Inferior parietal cortex (tissue), 1 donor: ENCODE measurements around the gene PAX1.

Source experiments
- DNase-seq: peaks from one replicate; pipeline ENCODE4 v3.0.0-alpha.2; 2016; ENCODE audit errors: extremely low spot score

PAX1 gene

DNA sequence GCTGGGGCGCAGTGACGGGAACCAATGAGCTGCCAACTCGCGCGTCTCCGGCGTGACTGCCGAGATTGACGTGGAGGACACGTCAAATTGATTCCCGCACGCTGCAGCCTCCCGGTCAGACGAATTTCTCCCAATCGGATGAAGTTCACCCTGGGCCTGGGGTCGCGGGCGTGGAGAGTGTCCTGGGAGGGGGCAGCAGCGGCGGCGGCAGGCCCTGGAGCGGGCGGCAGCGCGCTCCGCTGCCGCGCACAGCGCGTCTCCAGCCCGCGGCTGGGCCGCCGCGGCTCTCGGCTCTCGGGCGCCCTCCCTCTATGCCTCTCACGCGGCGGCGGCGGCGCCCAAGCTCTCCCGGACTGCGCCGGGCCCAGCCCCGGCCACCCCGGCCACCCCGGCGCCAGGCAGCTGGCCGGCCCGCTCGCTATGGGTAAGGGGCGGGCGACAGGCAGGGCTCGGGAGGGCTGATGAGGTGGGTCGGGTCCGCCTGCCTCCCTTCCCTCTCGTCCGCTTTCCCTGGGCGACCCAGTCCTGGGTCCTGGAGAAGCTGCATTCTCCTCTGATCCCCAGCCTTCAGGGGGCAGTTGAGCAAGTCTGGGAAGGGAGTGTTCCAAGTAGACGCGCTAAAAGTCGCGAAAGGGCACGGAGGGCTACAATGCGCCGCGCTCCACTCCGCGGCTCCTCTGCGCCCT is at the start of gene PAX1:
PAX1 (plus strand) TSS at position 90 of the 686 bp plus-strand sequence; CDS start at position 139, 49 bp downstream.
- no peak for DNase-seq

DNA sequence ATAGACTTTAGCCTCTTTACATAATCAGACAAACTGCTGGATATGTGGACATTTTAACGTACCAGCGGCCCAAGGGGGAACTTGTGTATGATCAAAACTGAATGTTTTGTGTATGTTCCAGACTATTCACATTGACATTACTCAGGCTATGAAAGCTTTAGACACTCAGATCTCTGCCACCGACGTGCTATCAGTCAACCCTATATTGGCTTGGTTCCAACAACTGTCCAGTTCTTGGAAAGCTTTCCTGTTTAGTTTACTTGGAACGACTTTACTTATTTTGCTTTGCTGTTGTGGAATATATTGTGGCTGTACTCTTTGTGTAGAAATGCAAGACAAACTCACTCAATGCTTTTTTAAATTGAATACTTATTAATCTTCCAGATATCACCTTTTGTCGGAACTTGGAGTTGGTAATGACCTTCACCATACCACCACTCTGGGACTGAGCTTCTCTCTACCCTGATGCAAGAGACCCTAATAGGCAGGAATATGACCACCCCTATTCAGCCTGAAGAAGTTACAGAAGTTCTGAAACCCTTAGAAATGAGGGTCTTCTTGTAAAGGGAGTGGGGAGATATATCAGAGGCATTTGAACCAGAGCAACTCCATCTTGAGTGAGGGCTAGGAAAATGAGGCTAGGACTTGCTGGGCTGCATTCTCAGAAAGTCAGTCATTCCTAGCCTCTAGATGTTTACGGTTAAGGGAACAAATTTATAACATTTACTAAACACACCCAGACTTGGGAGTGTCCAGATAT is 49.0 kb upstream of the PAX1 start:
- no peak for DNase-seq

GRCh38 chr20:21661488-21662055 is 43.9 kb upstream of the PAX1 start:
- DNase-seq: no peak

- no peak for DNase-seq
Measured at GRCh38 chr20:21663465-21663864, 42.0 kb upstream of the PAX1 start.

DNA sequence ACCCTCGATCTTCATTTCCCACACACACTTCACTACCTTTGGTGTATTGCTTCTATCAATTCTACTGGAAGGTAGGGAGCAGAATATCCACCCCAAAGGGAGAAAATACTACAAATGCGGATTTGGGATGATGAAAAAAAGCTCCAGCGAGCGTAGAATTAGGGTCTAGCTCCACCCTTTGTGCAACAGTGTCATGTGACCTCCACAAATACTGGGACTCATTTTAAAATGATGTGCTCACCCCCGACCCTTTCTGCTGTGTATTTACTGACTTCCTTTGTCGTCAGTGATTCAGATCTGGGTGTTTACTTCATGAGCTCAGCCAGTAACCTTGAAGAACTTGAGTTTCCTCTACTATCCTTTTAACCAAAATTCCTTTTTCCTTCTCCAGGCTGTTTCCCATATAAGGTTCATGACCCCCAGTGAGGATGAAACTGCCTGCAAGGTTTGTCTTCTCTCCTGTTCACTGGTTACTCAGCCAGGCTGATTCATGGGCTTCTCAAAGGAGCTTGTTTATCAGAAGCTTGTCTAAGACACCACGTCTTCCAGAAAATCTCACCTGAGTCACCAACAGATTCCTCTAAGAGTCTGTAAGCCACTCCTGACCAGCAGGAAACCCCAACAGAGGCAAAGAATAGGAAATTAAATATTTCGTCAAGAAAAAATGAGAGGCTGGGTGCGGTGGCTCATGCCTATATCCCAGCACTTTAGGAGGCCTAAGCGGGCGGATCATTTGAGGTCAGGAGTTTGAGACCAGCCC is 39.6 kb upstream of the PAX1 start:
- DNase-seq: no peak

DNA sequence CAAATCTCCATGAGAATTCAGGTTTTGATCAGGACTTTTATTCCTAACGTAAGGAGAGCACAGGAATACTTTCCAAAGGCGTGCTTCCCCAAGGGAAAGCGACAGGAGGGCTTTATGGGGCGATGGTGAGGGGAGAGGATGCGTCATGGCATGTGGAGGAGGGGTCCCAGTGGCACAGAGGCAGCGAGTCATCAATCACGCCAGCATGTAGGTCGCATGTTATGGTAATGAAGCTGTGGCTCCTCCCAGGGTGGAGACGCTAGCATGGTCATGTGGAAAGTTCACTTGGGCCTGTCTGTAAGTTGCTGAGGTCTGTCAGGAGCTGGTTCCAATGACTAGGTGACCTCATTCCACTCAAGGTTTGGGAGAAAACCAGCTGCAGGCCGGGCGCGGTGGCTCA is 35.3 kb upstream of the PAX1 start:
- no peak for DNase-seq

DNA sequence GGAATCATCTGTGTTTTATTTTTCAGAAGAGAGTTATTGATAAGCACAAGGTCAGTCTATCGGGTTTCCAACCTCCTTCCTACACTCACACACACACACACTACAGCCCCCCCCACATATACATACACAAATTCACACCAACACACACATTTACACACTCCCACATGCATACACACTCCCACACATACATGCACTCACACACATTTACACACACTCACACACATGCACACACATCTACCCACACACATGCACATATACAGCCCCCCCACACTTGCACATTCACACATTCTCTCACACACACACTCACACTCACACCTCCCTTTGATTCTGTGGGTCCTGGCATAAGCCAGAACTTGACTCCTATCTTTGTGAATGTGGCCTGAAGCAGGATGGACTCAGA is 34.5 kb upstream of the PAX1 start:
- DNase-seq: no peak

DNA sequence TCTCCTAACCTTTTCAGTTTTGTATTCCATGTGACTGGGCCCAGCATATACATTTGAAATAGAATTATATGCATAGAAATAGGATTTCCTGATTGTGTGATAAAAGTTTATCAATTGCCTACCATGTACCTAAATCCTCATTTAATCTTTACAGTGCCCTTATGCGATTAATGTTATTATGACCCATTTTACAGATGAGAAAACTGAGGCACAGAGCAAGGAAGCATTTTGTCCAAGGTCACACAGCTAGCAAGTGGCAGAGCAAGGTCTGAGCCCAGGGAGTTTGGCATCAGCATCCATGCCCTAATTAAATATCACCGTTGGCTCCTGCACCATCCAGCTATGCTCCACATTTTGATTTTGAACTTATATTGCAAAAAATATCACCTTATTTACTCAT is 28.2 kb upstream of the PAX1 start:
- DNase-seq: no peak

GRCh38 chr20:21677781-21678180 is 27.7 kb upstream of the PAX1 start:
- DNase-seq: no peak

- DNase-seq: no peak
Measured at GRCh38 chr20:21681234-21681921, 24.1 kb upstream of the PAX1 start.

DNA sequence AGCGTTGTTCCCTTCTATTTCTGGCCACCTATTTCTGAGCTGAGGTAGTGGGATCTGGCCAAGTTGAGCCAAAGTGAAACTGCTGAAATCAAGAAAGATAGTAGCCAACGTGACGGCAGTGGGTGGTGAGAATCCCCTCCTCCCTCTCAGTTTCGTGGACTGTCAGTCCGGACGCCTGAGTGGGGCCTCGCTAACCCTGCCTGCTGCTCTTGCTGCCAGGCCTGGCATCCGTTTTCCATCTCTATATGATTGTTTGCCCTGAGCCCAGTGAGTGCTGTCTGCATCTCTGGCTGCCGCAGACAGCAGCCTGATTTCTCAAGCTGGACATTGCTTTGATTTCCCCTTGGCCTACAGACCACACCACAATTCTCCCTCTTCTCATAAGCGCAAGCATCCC is 23.5 kb upstream of the PAX1 start:
- DNase-seq: no peak

DNA sequence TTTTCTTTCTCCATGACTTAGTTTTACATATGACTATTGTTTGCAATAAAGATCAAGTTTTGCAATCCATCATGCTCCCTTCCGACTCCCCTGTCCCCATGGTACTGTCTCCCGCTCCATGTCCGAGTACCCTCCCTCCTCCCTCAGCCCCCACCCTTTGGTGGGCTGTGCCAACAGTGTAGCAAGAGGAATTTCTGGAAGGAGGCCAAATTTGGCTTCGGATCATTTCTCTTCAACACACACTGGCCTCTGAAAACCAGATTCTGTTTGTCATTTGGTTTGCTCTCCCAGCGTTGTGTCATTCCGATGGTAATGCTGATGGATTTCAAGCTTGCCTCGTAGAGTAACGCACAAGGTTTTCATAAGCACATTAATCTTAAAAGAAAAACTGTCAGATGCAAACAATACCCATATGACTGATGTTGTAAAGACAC is 22.9 kb upstream of the PAX1 start:
- DNase-seq: no peak

GRCh38 chr20:21684671-21685070 is 20.8 kb upstream of the PAX1 start:
- DNase-seq: no peak

DNA sequence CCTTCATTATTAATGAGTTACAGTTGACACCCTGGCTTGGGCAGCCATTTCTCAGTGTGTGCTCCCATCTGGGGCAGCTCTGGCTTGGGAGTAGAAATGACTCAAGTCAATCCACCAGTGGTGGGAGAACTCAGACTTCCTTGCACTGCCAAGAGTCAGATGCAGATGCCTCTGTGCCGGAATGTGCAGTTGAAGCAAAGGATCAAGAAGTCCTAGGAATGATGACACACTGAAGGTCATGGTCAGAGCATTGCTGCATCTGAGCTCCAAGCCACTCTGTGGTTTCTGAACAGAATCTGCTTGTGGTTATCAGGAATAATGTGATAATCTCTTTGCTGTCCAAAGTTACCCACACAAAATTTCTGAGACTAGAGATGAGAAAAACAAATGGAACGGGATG is 19.5 kb upstream of the PAX1 start:
- no peak for DNase-seq

DNA sequence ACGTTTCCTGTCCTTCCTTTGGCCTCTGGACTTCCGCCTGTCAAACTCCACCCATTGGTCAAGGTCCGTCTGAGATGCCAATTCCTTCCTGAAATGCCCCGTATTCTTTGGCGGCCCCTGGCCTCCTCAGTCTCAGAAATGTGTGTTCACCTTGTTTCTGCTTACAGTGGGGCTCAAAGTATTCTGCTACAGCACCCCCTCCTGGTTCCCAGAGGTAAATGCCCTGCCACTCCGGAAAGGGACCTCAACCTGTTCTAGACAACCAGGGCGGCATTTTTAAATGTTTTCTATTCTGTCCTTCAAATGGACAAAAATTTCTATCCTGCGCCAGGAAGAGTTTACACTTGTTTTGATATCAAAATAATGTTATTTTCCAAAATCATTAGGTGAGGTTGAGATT is 12.1 kb upstream of the PAX1 start:
- no peak for DNase-seq

DNA sequence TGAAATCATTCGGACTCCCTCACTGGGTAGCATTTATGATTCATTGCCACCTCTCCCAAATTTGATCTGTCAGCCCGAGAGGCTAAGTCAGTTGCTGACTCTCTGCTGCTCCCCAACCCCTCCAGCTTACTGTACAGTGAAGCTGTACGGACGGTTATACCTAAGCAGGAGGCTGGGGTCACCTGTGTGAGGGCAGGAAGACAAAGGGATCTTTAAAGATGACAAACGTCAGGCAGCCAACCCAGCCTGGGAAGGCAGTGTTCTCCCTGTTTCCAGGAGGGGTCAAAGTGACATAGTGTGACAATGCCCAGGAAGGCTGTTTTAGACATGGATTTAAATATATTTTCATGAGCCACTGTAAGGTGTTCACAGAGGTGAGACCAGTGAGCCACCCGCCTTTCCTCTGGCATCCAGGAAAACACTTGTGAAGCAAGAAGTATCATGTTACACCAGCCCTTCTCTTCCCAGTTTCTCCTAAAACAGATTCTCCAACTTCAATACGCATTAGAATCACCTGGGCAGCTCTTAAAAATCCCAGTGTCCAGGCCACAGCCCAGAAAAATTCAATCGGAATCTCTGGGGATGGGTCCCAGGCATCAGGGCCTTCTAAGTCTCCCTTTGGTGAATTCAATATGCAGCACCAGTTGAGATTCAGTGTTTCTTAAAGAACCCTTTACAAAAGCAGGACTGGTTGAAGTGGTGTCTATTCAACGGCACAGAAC is 6.8 kb upstream of the PAX1 start:
- DNase-seq: no peak

GRCh38 chr20:21699216-21699508 is 6.3 kb upstream of the PAX1 start:
- no peak for DNase-seq

DNA sequence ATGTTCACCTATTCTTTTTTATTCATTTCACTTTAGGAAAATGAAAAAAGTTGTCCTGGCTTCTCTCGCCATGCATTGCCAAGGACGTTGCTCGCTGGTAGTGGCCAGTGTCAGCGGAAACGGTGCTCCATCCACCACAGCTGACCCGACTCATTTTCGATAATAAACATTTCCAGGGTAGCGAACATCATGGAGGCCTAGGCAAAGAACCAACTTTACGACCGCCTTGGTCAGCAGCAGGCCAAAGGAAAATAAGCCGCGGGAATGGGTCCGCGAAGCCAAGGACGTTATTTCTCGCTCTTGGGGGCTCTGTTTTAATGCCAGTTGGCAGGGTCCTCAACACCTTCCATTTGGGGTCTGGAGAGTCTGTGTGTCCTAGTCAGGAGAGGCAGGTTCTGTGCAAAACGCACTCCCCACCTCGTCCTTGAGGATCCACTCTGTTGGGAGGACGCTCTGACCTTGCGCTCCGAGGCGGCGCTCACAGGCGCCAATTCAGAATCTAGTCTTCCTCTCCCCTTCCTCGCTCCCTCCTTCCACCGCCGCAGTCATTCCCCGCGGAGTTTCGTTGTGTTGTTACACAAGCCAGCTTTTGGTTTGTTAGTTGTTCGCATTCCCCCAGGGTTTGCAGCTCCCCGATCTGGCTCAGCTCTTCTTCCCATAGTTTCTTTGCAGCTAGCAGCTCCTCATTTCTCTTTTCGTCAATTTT is 4.1 kb upstream of the PAX1 start:
- no peak for DNase-seq

DNA sequence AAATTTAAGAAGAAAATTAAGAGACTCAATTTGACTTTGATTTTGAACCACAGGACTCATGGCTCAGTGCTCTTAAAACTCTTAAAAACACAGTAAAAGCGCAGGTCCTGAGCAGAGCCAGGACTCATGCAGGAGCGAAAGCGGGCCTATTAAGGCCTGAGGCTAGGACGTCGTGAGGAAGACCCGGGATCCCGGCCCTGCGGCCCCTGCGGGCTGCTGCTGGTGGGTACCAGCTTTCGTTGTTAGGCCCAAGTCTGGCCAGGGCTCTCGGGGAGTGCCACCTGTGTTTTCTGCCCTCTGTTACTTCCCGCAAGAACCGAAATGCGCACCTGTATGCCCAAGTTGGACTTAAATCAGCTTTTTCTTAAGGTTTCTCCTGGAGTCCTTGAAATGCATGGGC is 3.4 kb upstream of the PAX1 start:
- DNase-seq: no peak

DNA sequence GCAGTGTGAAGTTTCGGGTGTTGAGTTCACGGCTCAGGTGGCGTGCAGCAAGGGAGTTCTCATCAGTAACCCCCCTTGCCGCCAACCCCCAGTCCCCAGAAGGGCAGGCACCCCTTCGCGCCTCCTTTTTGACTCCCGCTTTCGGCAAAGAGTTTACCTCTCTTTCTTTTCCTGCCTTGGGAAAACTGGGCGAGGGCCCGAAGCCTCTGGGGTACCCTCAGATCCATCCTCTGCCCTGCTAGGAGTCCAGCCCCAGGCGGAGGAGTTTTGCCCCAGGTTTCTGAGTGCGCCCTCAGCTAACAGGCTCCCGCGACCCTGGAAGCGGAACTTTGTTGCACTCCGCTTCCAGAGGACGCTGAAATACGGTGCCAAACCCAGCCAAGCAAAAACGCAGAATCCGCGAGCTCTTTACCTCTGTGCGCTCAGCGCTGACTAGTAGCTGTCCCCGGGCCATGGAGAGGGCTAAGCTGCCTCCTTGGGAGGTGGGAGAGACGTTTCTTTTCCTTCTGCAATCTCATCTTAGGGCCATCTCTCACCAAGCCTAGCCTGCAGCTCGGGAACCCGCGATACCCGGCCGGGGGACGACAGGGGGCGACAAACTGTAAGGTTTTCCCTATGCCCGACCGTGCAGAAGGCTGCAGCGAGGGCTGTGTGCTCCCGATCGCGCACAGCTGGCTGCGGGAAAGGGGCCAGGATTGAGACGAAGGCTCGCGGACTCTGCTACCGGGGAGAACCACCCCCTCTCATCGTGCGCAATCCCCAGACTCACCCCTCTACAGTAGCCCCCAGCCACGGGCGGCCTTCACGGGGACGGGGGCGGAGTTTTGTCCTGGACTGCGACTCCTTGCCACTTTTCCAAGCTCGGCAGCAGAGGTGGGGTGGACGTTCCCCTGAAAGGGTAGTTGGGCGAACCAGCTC is 2.7 kb upstream of the PAX1 start:
- peak; percentile 28 for DNase-seq
